Astrocyte (in vitro differentiated cells and primary cell): ENCODE data around the gene NUP93. TPM values are rescaled to one million over a fixed set of nuclear protein-coding genes. Genes with fewer than 3 reads are reported as not detected.

Source experiments
- DNase-seq: peaks from one replicate; pipeline ENCODE4 v3.0.0-alpha.2; 2010; ENCODE audit warnings: low read depth
- FAIRE-seq: peaks from 2 replicates; lab custom pipeline; 2011; peaks lifted over from hg19 to GRCh38; lab: Jason Lieb, UNC
- H2AFZ ChIP-seq: 2 replicates; pipeline ENCODE4 v1.6.0; 2012; ENCODE audit warnings: low read depth, low read length, inconsistent platforms
- H3K27ac ChIP-seq: 2 replicates; pipeline ENCODE4 v1.5.1; 2011; ENCODE audit warnings: low read depth, low read length, inconsistent platforms
- H3K27me3 ChIP-seq: 2 replicates; pipeline ENCODE4 v1.6.0; 2011; ENCODE audit warnings: low read length, inconsistent platforms; ENCODE audit not compliant: insufficient read depth
- H3K36me3 ChIP-seq: 2 replicates; pipeline ENCODE4 v1.5.1; 2011; ENCODE audit warnings: low read length, inconsistent platforms; ENCODE audit not compliant: insufficient read depth
- H3K4me1 ChIP-seq: 2 replicates; pipeline ENCODE4 v1.5.1; 2011; ENCODE audit warnings: low read length, inconsistent platforms; ENCODE audit not compliant: insufficient read depth
- H3K4me2 ChIP-seq: 2 replicates; pipeline ENCODE4 v1.6.0; 2012; ENCODE audit warnings: low read length, inconsistent platforms
- H3K4me3 ChIP-seq: 2 replicates; pipeline ENCODE4 v1.5.1; 2011; ENCODE audit warnings: low read depth, mild to moderate bottlenecking, low read length, inconsistent platforms; ENCODE audit not compliant: insufficient read depth
- H3K79me2 ChIP-seq: 2 replicates; pipeline ENCODE4 v1.6.0; 2012; ENCODE audit warnings: mild to moderate bottlenecking, low read length, inconsistent platforms; ENCODE audit not compliant: insufficient read depth
- H3K9ac ChIP-seq: 2 replicates; pipeline ENCODE4 v1.6.0; 2012; ENCODE audit warnings: mild to moderate bottlenecking, low read length, inconsistent platforms
- H3K9me3 ChIP-seq: 2 replicates; pipeline ENCODE4 v1.5.1; 2012; ENCODE audit warnings: low read depth, mild to moderate bottlenecking, low read length, inconsistent platforms; ENCODE audit not compliant: insufficient read depth
- H4K20me1 ChIP-seq: 2 replicates; pipeline ENCODE4 v1.6.0; 2012; ENCODE audit warnings: low read length, inconsistent platforms; ENCODE audit not compliant: insufficient read depth
- H3K27ac Mint-ChIP-seq: one replicate; pipeline ENCODE4 v1.8.0; 2021; ENCODE audit warnings: mild to moderate bottlenecking, mixed read lengths; ENCODE audit not compliant: unreplicated experiment
- H3K27me3 Mint-ChIP-seq: one replicate; pipeline ENCODE4 v1.8.0; 2021; ENCODE audit warnings: low read depth, mixed read lengths; ENCODE audit not compliant: unreplicated experiment
- H3K36me3 Mint-ChIP-seq: one replicate; pipeline ENCODE4 v1.8.0; 2021; ENCODE audit warnings: low read depth, mixed read lengths; ENCODE audit not compliant: unreplicated experiment
- H3K4me1 Mint-ChIP-seq: one replicate; pipeline ENCODE4 v1.8.0; 2021; ENCODE audit warnings: low read depth, mixed read lengths; ENCODE audit not compliant: unreplicated experiment
- H3K4me3 Mint-ChIP-seq: one replicate; pipeline ENCODE4 v1.8.0; 2021; ENCODE audit warnings: mild to moderate bottlenecking, moderate library complexity, mixed read lengths; ENCODE audit not compliant: unreplicated experiment
- H3K9me3 Mint-ChIP-seq: one replicate; pipeline ENCODE4 v1.8.0; 2021; ENCODE audit warnings: mild to moderate bottlenecking, mixed read lengths; ENCODE audit not compliant: unreplicated experiment
- CTCF ChIP-seq: IDR thresholded peaks from 2 replicates; pipeline ENCODE4 v1.5.1; 2011; ENCODE audit warnings: low read depth, mild to moderate bottlenecking, inconsistent platforms, low read length, moderate library complexity; ENCODE audit not compliant: insufficient read depth
- EZH2 ChIP-seq: IDR thresholded peaks from 2 replicates; pipeline ENCODE4 v1.6.1; 2012; ENCODE audit warnings: mild to moderate bottlenecking, low read length, inconsistent platforms; ENCODE audit not compliant: insufficient read depth
- total RNA-seq: library from RNA; stranded (reverse); gene quantifications from 2 replicates; pipeline ENCODE4 v1.2.1, GENCODE V29; 2021

Gene NUP93
- total RNA-seq, 1 donor from 2014 or later, result 89.3 TPM

- peaks cover 13% of the 10 kb centered on the region for H3K27me3 Mint-ChIP-seq
- H3K27ac Mint-ChIP-seq, result no peak overlapping the region
- H3K36me3 ChIP-seq, result no peaks in the 10 kb centered on the region
- no peak overlapping the region for H3K4me3 ChIP-seq
- H3K36me3 Mint-ChIP-seq, result no peaks in the 10 kb centered on the region
- no peaks in the 10 kb centered on the region for H3K4me1 Mint-ChIP-seq
- no peak overlapping the region for H3K27ac ChIP-seq
- peaks cover 2% of the 10 kb centered on the region for H3K27me3 ChIP-seq
- no peak overlapping the region for H3K4me3 Mint-ChIP-seq
- no peaks in the 10 kb centered on the region for H3K9me3 ChIP-seq
- no peaks in the 10 kb centered on the region for H3K79me2 ChIP-seq
- DNase-seq (no peak), FAIRE-seq (no peak)
- no peak overlapping the region for H3K4me2 ChIP-seq
- H4K20me1 ChIP-seq, result no peaks in the 10 kb centered on the region
- no peak overlapping the region for H2AFZ ChIP-seq
- H3K4me1 ChIP-seq, result no peaks in the 10 kb centered on the region
- TF ChIP-seq EZH2 (no peak), CTCF (no peak)
- no peak overlapping the region for H3K9ac ChIP-seq
- H3K9me3 Mint-ChIP-seq, result no peaks in the 10 kb centered on the region
These were observed 148.4 kb downstream of the NUP93 start for GRCh38 chr16:56878282-56878854.

GRCh38 chr16:56879276-56879675, 149.3 kb downstream of the NUP93 start:
- H3K4me1 ChIP-seq, result no peaks in the 10 kb centered on the region
- no peak overlapping the region for H2AFZ ChIP-seq
- H3K27me3 ChIP-seq, result peaks cover 2% of the 10 kb centered on the region
- H3K9ac ChIP-seq, result no peak overlapping the region
- DNase-seq (no peak), FAIRE-seq (no peak)
- no peaks in the 10 kb centered on the region for H3K4me1 Mint-ChIP-seq
- no peaks in the 10 kb centered on the region for H3K79me2 ChIP-seq
- no peaks in the 10 kb centered on the region for H3K9me3 ChIP-seq
- H3K9me3 Mint-ChIP-seq, result no peaks in the 10 kb centered on the region
- no peak overlapping the region for H3K27ac Mint-ChIP-seq
- H3K4me3 Mint-ChIP-seq, result no peak overlapping the region
- peaks cover 13% of the 10 kb centered on the region for H3K27me3 Mint-ChIP-seq
- H3K4me2 ChIP-seq, result no peak overlapping the region
- H3K36me3 Mint-ChIP-seq, result no peaks in the 10 kb centered on the region
- H3K27ac ChIP-seq, result no peak overlapping the region
- TF ChIP-seq CTCF (no peak), EZH2 (no peak)
- no peak overlapping the region for H3K4me3 ChIP-seq
- no peaks in the 10 kb centered on the region for H4K20me1 ChIP-seq
- no peaks in the 10 kb centered on the region for H3K36me3 ChIP-seq

GRCh38 chr16:56880176-56880575, 150.2 kb downstream of the NUP93 start:
- no peaks in the 10 kb centered on the region for H3K4me1 Mint-ChIP-seq
- no peaks in the 10 kb centered on the region for H3K9me3 ChIP-seq
- no peaks in the 10 kb centered on the region for H4K20me1 ChIP-seq
- H3K36me3 ChIP-seq, result no peaks in the 10 kb centered on the region
- no peaks in the 10 kb centered on the region for H3K4me1 ChIP-seq
- H3K27ac ChIP-seq, result no peak overlapping the region
- H3K9ac ChIP-seq, result no peak overlapping the region
- TF ChIP-seq EZH2, result no peak
- no peak for TF ChIP-seq CTCF
- H3K36me3 Mint-ChIP-seq, result no peaks in the 10 kb centered on the region
- no peak overlapping the region for H3K27ac Mint-ChIP-seq
- H3K4me3 ChIP-seq, result no peak overlapping the region
- H3K4me2 ChIP-seq, result no peak overlapping the region
- no peaks in the 10 kb centered on the region for H3K9me3 Mint-ChIP-seq
- no peaks in the 10 kb centered on the region for H3K79me2 ChIP-seq
- DNase-seq, result no peak
- peaks cover 13% of the 10 kb centered on the region for H3K27me3 Mint-ChIP-seq
- no peak overlapping the region for H3K4me3 Mint-ChIP-seq
- H2AFZ ChIP-seq, result no peak overlapping the region
- no peak for FAIRE-seq
- H3K27me3 ChIP-seq, result peaks cover 2% of the 10 kb centered on the region
